GM18870 (cell line): Measurements from ENCODE around the gene GLB1L3.

ENCODE experiments used
- ATAC-seq: cut with Tn5 transposase; IDR thresholded peaks from one replicate; pipeline ENCODE4 v1.9.1; 2021; ENCODE audit warnings: moderate library complexity; ENCODE audit not compliant: unreplicated experiment

The GLB1L3 gene

GRCh38 chr11:134359646-134360045, 83.5 kb downstream of the GLB1L3 start:
- no peak for ATAC-seq

GRCh38 chr11:134360050-134360835, 84.1 kb downstream of the GLB1L3 start:
- ATAC-seq = no peak

GRCh38 chr11:134361661-134362060, 85.5 kb downstream of the GLB1L3 start:
- ATAC-seq = no peak

- no peak for ATAC-seq
These were observed 86.2 kb downstream of the GLB1L3 start for GRCh38 chr11:134362192-134362901.

GRCh38 chr11:134363161-134363560, 87.0 kb downstream of the GLB1L3 start:
- ATAC-seq = no peak

GRCh38 chr11:134363592-134363991, 87.4 kb downstream of the GLB1L3 start:
- ATAC-seq = no peak

GRCh38 chr11:134364261-134364660, 88.1 kb downstream of the GLB1L3 start:
- ATAC-seq = no peak

- ATAC-seq = no peak
These were observed 89.1 kb downstream of the GLB1L3 start for GRCh38 chr11:134365011-134365925.

GRCh38 chr11:134366254-134366653, 90.1 kb downstream of the GLB1L3 start:
- no peak for ATAC-seq

- no peak for ATAC-seq
These were observed 91.6 kb downstream of the GLB1L3 start for GRCh38 chr11:134367781-134368180.
